IMR-90 (cell line): Measurements from ENCODE around the gene DBT. TPM values are rescaled to one million over a fixed set of nuclear protein-coding genes. Genes with fewer than 3 reads are reported as not detected.

Experiments used
- ATAC-seq: fragments of 200-7000 bp; cut with Tn5 transposase; 2 replicates; pipeline ENCODE4 v1.9.1; 2020; ENCODE audit warnings: low read depth, mild to moderate bottlenecking, moderate library complexity
- BruUV-seq: library from RNA; stranded (reverse); fragments of 400-500 nt; replicated peaks from 2 replicates; lab custom pipeline; 2021; lab: Mats Ljungman, UMichigan
- CTCF ChIA-PET: fragments of 300-600 bp; formaldehyde crosslinking; extraction: SDS; loops from one replicate; lab custom pipeline; 2021; ENCODE audit warnings: antibody characterized with exemption; lab: Yijun Ruan, JAX
- POLR2A ChIA-PET: fragments of 300-600 bp; sonication (Branson Sonifier 250); formaldehyde crosslinking; loops from one replicate; lab custom pipeline; 2022; ENCODE audit warnings: antibody characterized with exemption; ENCODE audit not compliant: unreplicated experiment; lab: Charles Lee
- DNase-seq: peaks from one replicate; pipeline ENCODE4 v3.0.0; 2013
- H2AFZ ChIP-seq: replicated peaks from 2 replicates; pipeline ENCODE3; 2013; ENCODE audit warnings: low read length, mild to moderate bottlenecking; ENCODE audit not compliant: poor library complexity
- H2AK5ac ChIP-seq: 2 replicates; pipeline ENCODE4 v1.6.1; 2013; ENCODE audit warnings: low read depth, low read length, inconsistent platforms
- H2AK9ac ChIP-seq: replicated peaks from 2 replicates; pipeline ENCODE3; 2013; ENCODE audit warnings: mild to moderate bottlenecking, low read depth, low read length, moderate library complexity; ENCODE audit not compliant: poor library complexity
- H2BK120ac ChIP-seq: 2 replicates; pipeline ENCODE4 v1.6.1; 2013; ENCODE audit warnings: low read depth, low read length, inconsistent platforms
- H2BK15ac ChIP-seq: 3 replicates; pipeline ENCODE4 v1.6.1; 2013; ENCODE audit warnings: low read depth, low read length, inconsistent platforms
- H2BK20ac ChIP-seq: 2 replicates; pipeline ENCODE4 v1.6.1; 2013; ENCODE audit warnings: low read depth, mild to moderate bottlenecking, inconsistent platforms, low read length, moderate library complexity
- H2BK5ac ChIP-seq: 2 replicates; pipeline ENCODE4 v1.6.1; 2013; ENCODE audit warnings: mild to moderate bottlenecking, low read depth, low read length, inconsistent platforms; ENCODE audit not compliant: poor library complexity, severe bottlenecking
- H3K14ac ChIP-seq: replicated peaks from 2 replicates; pipeline ENCODE4 v1.6.1; 2013; ENCODE audit warnings: low read depth, low read length, inconsistent platforms
- H3K18ac ChIP-seq: 2 replicates; pipeline ENCODE4 v1.6.1; 2013; ENCODE audit warnings: low read depth, low read length, control low read depth
- H3K23ac ChIP-seq: 2 replicates; pipeline ENCODE4 v1.6.1; 2013; ENCODE audit warnings: low read depth, low read length, inconsistent platforms
- H3K27ac ChIP-seq: 2 replicates; pipeline ENCODE4 v1.5.1; 2013; ENCODE audit warnings: mild to moderate bottlenecking, control low read depth, low read length; ENCODE audit not compliant: insufficient read depth
- H3K27me3 ChIP-seq: 2 replicates; pipeline ENCODE4 v1.6.1; 2013; ENCODE audit warnings: low read length; ENCODE audit not compliant: control insufficient read depth, insufficient read depth
- H3K36me3 ChIP-seq: 2 replicates; pipeline ENCODE4 v1.6.1; 2013; ENCODE audit warnings: low read length, mixed read lengths; ENCODE audit not compliant: control insufficient read depth, insufficient read depth
- H3K4ac ChIP-seq: 2 replicates; pipeline ENCODE4 v1.6.1; 2013; ENCODE audit warnings: low read depth, low read length, inconsistent platforms
- H3K4me1 ChIP-seq: 2 replicates; pipeline ENCODE4 v1.6.1; 2013; ENCODE audit warnings: low read length, mixed read lengths; ENCODE audit not compliant: control insufficient read depth, insufficient read depth
- H3K4me2 ChIP-seq: 2 replicates; pipeline ENCODE4 v1.6.1; 2013; ENCODE audit warnings: low read depth, mild to moderate bottlenecking, control low read depth, low read length, moderate library complexity
- H3K4me3 ChIP-seq: 2 replicates; pipeline ENCODE4 v1.5.1; 2013; ENCODE audit warnings: low read depth, mild to moderate bottlenecking, control low read depth, low read length, moderate library complexity; ENCODE audit not compliant: insufficient read depth
- H3K56ac ChIP-seq: 2 replicates; pipeline ENCODE4 v1.6.1; 2013; ENCODE audit warnings: low read length, inconsistent platforms; ENCODE audit not compliant: insufficient read depth; ENCODE audit errors: extremely low read depth
- H3K79me1 ChIP-seq, 2 experiments: 2 replicates each; pipeline ENCODE4 v1.6.1; 2013; ENCODE audit warnings: low read length in 2 of 2, inconsistent platforms in 1 of 2, low read depth in 1 of 2
- H3K9ac ChIP-seq: 2 replicates; pipeline ENCODE4 v1.6.1; 2013; ENCODE audit warnings: low read depth, low read length, control low read depth
- H3K9me1 ChIP-seq: 2 replicates; pipeline ENCODE4 v1.6.1; 2013; ENCODE audit warnings: low read length, inconsistent platforms; ENCODE audit not compliant: insufficient read depth
- H3K9me3 ChIP-seq: 2 replicates; pipeline ENCODE4 v1.6.1; 2013; ENCODE audit warnings: low read length; ENCODE audit not compliant: control insufficient read depth, insufficient read depth
- H4K20me1 ChIP-seq: 2 replicates; pipeline ENCODE4 v1.6.1; 2013; ENCODE audit warnings: low read length, inconsistent platforms; ENCODE audit not compliant: insufficient read depth
- H4K5ac ChIP-seq: 2 replicates; pipeline ENCODE4 v1.6.1; 2013; ENCODE audit warnings: mild to moderate bottlenecking, low read depth, low read length, control low read depth
- H4K8ac ChIP-seq, 2 experiments: 2 replicates each; pipeline ENCODE4 v1.6.1; 2013; ENCODE audit warnings: low read depth in 2 of 2, low read length in 2 of 2, control low read depth in 1 of 2, inconsistent platforms in 1 of 2
- H4K91ac ChIP-seq: 2 replicates; pipeline ENCODE4 v1.6.1; 2013; ENCODE audit warnings: low read depth, low read length, inconsistent platforms; ENCODE audit not compliant: insufficient read depth
- BHLHE40 ChIP-seq: fragments of 150-350 bp; IDR thresholded peaks from 2 replicates; pipeline ENCODE4 v1.6.1; 2016; ENCODE audit warnings: mild to moderate bottlenecking, low read depth, low read length
- CEBPB ChIP-seq: IDR thresholded peaks from 2 replicates; pipeline ENCODE4 v1.6.1; 2012; ENCODE audit warnings: low read depth, low read length, improper control_type of control experiment
- CHD1 ChIP-seq: IDR thresholded peaks from 2 replicates; pipeline ENCODE4 v1.6.1; 2012; ENCODE audit warnings: low read depth, low read length, improper control_type of control experiment
- CTCF ChIP-seq: conservative IDR thresholded peaks from 2 replicates; pipeline ENCODE4 v1.5.1; 2012; ENCODE audit warnings: mild to moderate bottlenecking, low read depth, low read length, improper control_type of control experiment
- ELK1 ChIP-seq: fragments of 150-350 bp; IDR thresholded peaks from 2 replicates; pipeline ENCODE4 v1.6.1; 2016; ENCODE audit warnings: low read depth, mild to moderate bottlenecking, low read length, moderate library complexity, borderline replicate concordance
- FOS ChIP-seq: fragments of 150-350 bp; IDR thresholded peaks from 2 replicates; pipeline ENCODE4 v1.6.1; 2016; ENCODE audit warnings: low read depth, low read length
- MAFK ChIP-seq: IDR thresholded peaks from 2 replicates; pipeline ENCODE4 v1.6.1; 2012; ENCODE audit warnings: low read depth, low read length, improper control_type of control experiment
- MAZ ChIP-seq: IDR thresholded peaks from 2 replicates; pipeline ENCODE4 v1.6.1; 2012; ENCODE audit warnings: low read depth, mild to moderate bottlenecking, low read length, improper control_type of control experiment, moderate library complexity, borderline replicate concordance
- MXI1 ChIP-seq: IDR thresholded peaks from 2 replicates; pipeline ENCODE4 v1.6.1; 2012; ENCODE audit warnings: low read depth, mild to moderate bottlenecking, low read length, moderate library complexity, borderline replicate concordance
- NFE2L2 ChIP-seq: fragments of 150-350 bp; IDR thresholded peaks from 2 replicates; pipeline ENCODE4 v1.6.1; 2016; ENCODE audit warnings: low read depth, mild to moderate bottlenecking, low read length
- POLR2A ChIP-seq: IDR thresholded peaks from 2 replicates; pipeline ENCODE4 v1.6.1; 2012; ENCODE audit warnings: mild to moderate bottlenecking, low read depth, low read length
- RAD21 ChIP-seq: IDR thresholded peaks from 2 replicates; pipeline ENCODE4 v1.6.1; 2012; ENCODE audit warnings: low read length, improper control_type of control experiment
- RCOR1 ChIP-seq: IDR thresholded peaks from 2 replicates; pipeline ENCODE4 v1.6.1; 2012; ENCODE audit warnings: mild to moderate bottlenecking, low read length, improper control_type of control experiment; ENCODE audit not compliant: insufficient replicate concordance
- RFX5 ChIP-seq: IDR thresholded peaks from 2 replicates; pipeline ENCODE4 v1.8.0; 2012; ENCODE audit warnings: low read depth, mild to moderate bottlenecking, low read length, moderate library complexity
- SMC3 ChIP-seq: fragments of 150-350 bp; IDR thresholded peaks from 2 replicates; pipeline ENCODE4 v1.6.1; 2016; ENCODE audit warnings: low read depth, mild to moderate bottlenecking, antibody characterized with exemption, low read length, moderate library complexity
- WGBS, 2 experiments: methylation state at CpG; one replicate each; pipeline versions ENCODE4 v1.1.5 to v1.1.7; 2013; ENCODE audit warnings: missing lambda C conversion rate in 2 of 2; ENCODE audit not compliant: insufficient read length in 1 of 2; ENCODE audit errors: extremely low coverage in 2 of 2; 5-methylcytosine and 5-hydroxymethylcytosine counted together
- dilution Hi-C: fragments of 300-500 bp; cut with HindIII; formaldehyde crosslinking; loops from one replicate; pipeline ENCODE4 v1.14.3; 2018; ENCODE audit warnings: low sequenced_read_pairs; ENCODE audit not compliant: unreplicated experiment
- in situ Hi-C: fragments of 300-500 bp; cut with MboI; formaldehyde crosslinking; loops from 3 replicates; pipeline ENCODE4 v1.14.3; 2019; ENCODE audit warnings: low sequenced_read_pairs, inconsistent platforms, mixed read lengths
- intact Hi-C: fragments of 100-400 bp; cut with micrococcal nuclease; formaldehyde crosslinking; loops from 2 replicates; pipeline ENCODE4 v1.10.0; 2022
- polyA plus RNA-seq, 3 experiments: library from polyadenylated mRNA; depleted of rRNA; stranded (reverse); fragments of >200 nt; gene quantifications; 2 replicates each; pipeline ENCODE4 v1.2.3, GENCODE V29; 2012; ENCODE audit warnings: low replicate concordance in 1 of 3
- total RNA-seq: library from RNA; depleted of rRNA; stranded (reverse); fragments of >200 nt; gene quantifications from 2 replicates; pipeline ENCODE4 v1.2.3, GENCODE V29; 2012
- TF ChIP-seq, protein P1 (sequence below): fragments of 150-350 bp; IDR thresholded peaks from 2 replicates; pipeline ENCODE4 v1.6.1; 2017; ENCODE audit warnings: mild to moderate bottlenecking, antibody characterized with exemption, low read length, low read depth

The DBT gene
- total and polyA plus RNA-seq, 2 of the 4 experiments (the other 2 are of a cell fraction) = 3.4 to 3.8 TPM

- H4K8ac ChIP-seq = no peak overlapping the region
- no peaks in the 10 kb centered on the region for H3K4me1 ChIP-seq
- no peak overlapping the region for H2AK9ac ChIP-seq
- no peak overlapping the region for H3K18ac ChIP-seq
- H3K27ac ChIP-seq = no peak overlapping the region
- intact Hi-C loops = no loop called here
- no peak overlapping the region for H3K14ac ChIP-seq
- WGBS, 2 experiments = no CpG with 5 or more reads among the region's 4 CpGs
- no peaks in the 10 kb centered on the region for H3K27me3 ChIP-seq
- H3K23ac ChIP-seq = no peak overlapping the region
- H3K4me3 ChIP-seq = no peak overlapping the region
- no peak overlapping the region for H3K9ac ChIP-seq
- no peaks in the 10 kb centered on the region for H3K79me1 ChIP-seq
- H3K9me1 ChIP-seq = no peaks in the 10 kb centered on the region
- in situ Hi-C loops = no loop called here
- dilution Hi-C loops = no loop called here
- H2BK20ac ChIP-seq = no peak overlapping the region
- ATAC-seq (no peak), DNase-seq (no peak)
- ChIA-PET POLR2A (no interaction called here), CTCF (no interaction called here)
- H3K36me3 ChIP-seq = no peaks in the 10 kb centered on the region
- no peak overlapping the region for H3K4ac ChIP-seq
- H2BK120ac ChIP-seq = no peak overlapping the region
- H2AFZ ChIP-seq = no peak overlapping the region
- no peak overlapping the region for H2BK5ac ChIP-seq
- BruUV-seq = no TSS peak
- no peak overlapping the region for H2AK5ac ChIP-seq
- no peak overlapping the region for H2BK15ac ChIP-seq
- no peak for TF ChIP-seq CEBPB
- no peak for TF ChIP-seq ELK1
- no peak for TF ChIP-seq RCOR1
- TF ChIP-seq POLR2A = no peak
- TF ChIP-seq RFX5 = no peak
- TF ChIP-seq FOS = no peak
- no peak for TF ChIP-seq MAFK
- TF ChIP-seq MXI1 = no peak
- no peak for TF ChIP-seq MAZ
- TF ChIP-seq RAD21 = no peak
- TF ChIP-seq SMC3 = no peak
- TF ChIP-seq BHLHE40 = no peak
- TF ChIP-seq CTCF = no peak
- TF ChIP-seq, protein P1, sequence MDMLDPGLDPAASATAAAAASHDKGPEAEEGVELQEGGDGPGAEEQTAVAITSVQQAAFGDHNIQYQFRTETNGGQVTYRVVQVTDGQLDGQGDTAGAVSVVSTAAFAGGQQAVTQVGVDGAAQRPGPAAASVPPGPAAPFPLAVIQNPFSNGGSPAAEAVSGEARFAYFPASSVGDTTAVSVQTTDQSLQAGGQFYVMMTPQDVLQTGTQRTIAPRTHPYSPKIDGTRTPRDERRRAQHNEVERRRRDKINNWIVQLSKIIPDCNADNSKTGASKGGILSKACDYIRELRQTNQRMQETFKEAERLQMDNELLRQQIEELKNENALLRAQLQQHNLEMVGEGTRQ = no peak
- no peak for TF ChIP-seq NFE2L2
- no peak for TF ChIP-seq CHD1
- no peak overlapping the region for H3K4me2 ChIP-seq
- H4K5ac ChIP-seq = no peak overlapping the region
- H3K9me3 ChIP-seq = no peaks in the 10 kb centered on the region
- no peak overlapping the region for H4K91ac ChIP-seq
- no peak overlapping the region for H3K56ac ChIP-seq
- no peaks in the 10 kb centered on the region for H4K20me1 ChIP-seq
Observed at GRCh38 chr1:100183370-100183769, 66.3 kb downstream of the DBT start.
